K562 (cell line): ENCODE measurements around the gene MERTK. TPM values are rescaled to one million over a fixed set of nuclear protein-coding genes. Genes with fewer than 3 reads are reported as not detected.

Experiments
- CEBPZ ChIP-seq: fragments of 150-350 bp; IDR thresholded peaks from 2 replicates; pipeline ENCODE4 v1.6.1; 2014; ENCODE audit warnings: low read depth, mild to moderate bottlenecking, low read length, borderline replicate concordance
- ETS2 ChIP-seq: IDR thresholded peaks from 2 replicates; pipeline ENCODE4 v1.6.1; 2016; ENCODE audit warnings: borderline replicate concordance, missing genetic modification characterization, mild to moderate bottlenecking, moderate library complexity, missing compliant biosample characterization; ENCODE audit not compliant: poor library complexity, severe bottlenecking
- ETV1 ChIP-seq: fragments of 450-650 bp; conservative IDR thresholded peaks from 2 replicates; pipeline ENCODE4 v1.6.1; 2016; ENCODE audit warnings: missing genetic modification characterization, control low read depth, low read depth, missing compliant biosample characterization
- FOS ChIP-seq: IDR thresholded peaks from 3 replicates; pipeline ENCODE4 v1.6.1; 2011; ENCODE audit not compliant: insufficient read length; ENCODE audit errors: extremely low read depth
- HES1 ChIP-seq: fragments of 450-650 bp; IDR thresholded peaks from 2 replicates; pipeline ENCODE4 v1.6.1; 2016; ENCODE audit warnings: low read depth, mild to moderate bottlenecking, moderate library complexity
- LEF1 ChIP-seq: fragments of 450-650 bp; IDR thresholded peaks from 2 replicates; pipeline ENCODE4 v1.6.1; 2016; ENCODE audit warnings: mild to moderate bottlenecking
- NBN ChIP-seq: fragments of 450-650 bp; IDR thresholded peaks from 2 replicates; pipeline ENCODE4 v1.6.1; 2016; ENCODE audit warnings: low read depth, mild to moderate bottlenecking
- NELFE ChIP-seq: IDR thresholded peaks from 2 replicates; pipeline ENCODE4 v1.6.1; 2011; ENCODE audit warnings: mild to moderate bottlenecking; ENCODE audit not compliant: insufficient read depth, insufficient read length
- RBFOX2 ChIP-seq: fragments of 200-400 bp; formaldehyde crosslinking; IDR thresholded peaks from 2 replicates; pipeline ENCODE4 v1.6.1; 2017; ENCODE audit warnings: low read depth, mild to moderate bottlenecking, low read length, moderate library complexity
- SRSF9 ChIP-seq: fragments of 200-400 bp; formaldehyde crosslinking; IDR thresholded peaks from 2 replicates; pipeline ENCODE4 v1.6.1; 2017; ENCODE audit warnings: low read depth, low read length, borderline replicate concordance
- TAF9B ChIP-seq: fragments of 450-650 bp; IDR thresholded peaks from 2 replicates; pipeline ENCODE4 v1.6.1; 2018; ENCODE audit warnings: mild to moderate bottlenecking; ENCODE audit not compliant: partially characterized antibody
- TBP ChIP-seq: optimal IDR thresholded peaks from 2 replicates; pipeline ENCODE3; 2011; ENCODE audit warnings: low read depth, low read length, improper control_type of control experiment
- ZKSCAN1 ChIP-seq: fragments of 150-350 bp; IDR thresholded peaks from 2 replicates; pipeline ENCODE4 v1.6.1; 2016; ENCODE audit warnings: low read depth, low read length
- ZNF175 ChIP-seq: fragments of 200-800 bp; sonication (Bioruptor generic); IDR thresholded peaks from 2 replicates; pipeline ENCODE4 v1.6.1; 2016; ENCODE audit warnings: low read depth, mild to moderate bottlenecking, missing genetic modification characterization, missing compliant biosample characterization
- ZNF696 ChIP-seq: fragments of 250-450 bp; sonication (Bioruptor Pico); conservative IDR thresholded peaks from 2 replicates; pipeline ENCODE4 v1.4.0; 2020; ENCODE audit warnings: mild to moderate bottlenecking, moderate library complexity
- polyA plus RNA-seq, 8 experiments: library from polyadenylated mRNA; depleted of rRNA in 4 of 8; stranded (reverse) in 5 of 8; unstranded in 3 of 8; fragments of >200 nt; fragmentation: Nextera tagmentation in 2 of 8; fragmentation: Illumina TruSeq in 1 of 8; extraction: Ambion mirVana in 2 of 8; extraction: Trizol in 1 of 8; gene quantifications; 2 replicates each; pipeline versions ENCODE4 v1.2.1 to v1.2.3, GENCODE V29; 2011 to 2014; ENCODE audit warnings: inconsistent platforms in 1 of 8, missing spikeins in 1 of 8
- total RNA-seq, 7 experiments: library from RNA; depleted of rRNA in 6 of 7; stranded (reverse); fragments of >200 nt in 6 of 7; fragmentation: Illumina TruSeq in 2 of 7; extraction: Trizol in 2 of 7; gene quantifications; 2 replicates each; pipeline versions ENCODE4 v1.2.1 to v1.2.3, GENCODE V29; 2011 to 2021; ENCODE audit warnings: low replicate concordance in 1 of 7

MERTK gene
- total and polyA plus RNA-seq, 9 of the 15 experiments (the other 6 are each of a cell fraction or from before 2014, with no cell fraction given): 0.23 to 1.6 (median 0.74) TPM

- TF ChIP-seq ZNF696: no peak
- TF ChIP-seq TBP: no peak
- no peak for TF ChIP-seq ETV1 (tag)
- no peak for TF ChIP-seq HES1
- no peak for TF ChIP-seq ZKSCAN1
- no peak for TF ChIP-seq TAF9B
- no peak for TF ChIP-seq NBN
- no peak for TF ChIP-seq NELFE
- no peak for TF ChIP-seq FOS
- TF ChIP-seq RBFOX2: no peak
- no peak for TF ChIP-seq CEBPZ
- no peak for TF ChIP-seq ZNF175 (CRISPR knock-in tag)
- no peak for TF ChIP-seq LEF1
- no peak for TF ChIP-seq ETS2 (tag)
- TF ChIP-seq SRSF9: no peak
These were observed 51.8 kb downstream of the MERTK start (continued) for GRCh38 chr2:111950236-111950635.
